ENCODE results near the gene SLC39A12.

SLC39A12 gene

DNA sequence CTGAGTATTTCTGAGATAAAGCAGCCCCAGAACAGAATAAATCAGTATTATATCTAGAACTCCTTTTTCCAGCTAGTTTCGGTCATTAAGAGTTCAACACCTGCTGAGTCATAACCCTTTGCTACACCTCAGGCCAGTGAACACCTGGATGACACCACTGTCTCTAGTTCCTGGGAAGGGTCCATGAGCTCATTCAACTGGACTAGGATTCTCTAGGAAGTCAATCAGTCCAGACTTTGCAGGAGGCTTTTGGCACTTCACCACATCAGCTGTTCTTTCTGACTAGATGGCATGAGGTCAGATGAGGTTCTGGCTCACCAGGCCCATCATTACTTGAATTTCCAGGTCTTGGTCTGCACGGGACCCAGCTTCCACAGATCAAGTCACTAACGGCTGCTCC, 11.7 kb downstream of the SLC39A12 start:
- DNase-seq (ENCODE audit: low spot score), result no peak

DNA sequence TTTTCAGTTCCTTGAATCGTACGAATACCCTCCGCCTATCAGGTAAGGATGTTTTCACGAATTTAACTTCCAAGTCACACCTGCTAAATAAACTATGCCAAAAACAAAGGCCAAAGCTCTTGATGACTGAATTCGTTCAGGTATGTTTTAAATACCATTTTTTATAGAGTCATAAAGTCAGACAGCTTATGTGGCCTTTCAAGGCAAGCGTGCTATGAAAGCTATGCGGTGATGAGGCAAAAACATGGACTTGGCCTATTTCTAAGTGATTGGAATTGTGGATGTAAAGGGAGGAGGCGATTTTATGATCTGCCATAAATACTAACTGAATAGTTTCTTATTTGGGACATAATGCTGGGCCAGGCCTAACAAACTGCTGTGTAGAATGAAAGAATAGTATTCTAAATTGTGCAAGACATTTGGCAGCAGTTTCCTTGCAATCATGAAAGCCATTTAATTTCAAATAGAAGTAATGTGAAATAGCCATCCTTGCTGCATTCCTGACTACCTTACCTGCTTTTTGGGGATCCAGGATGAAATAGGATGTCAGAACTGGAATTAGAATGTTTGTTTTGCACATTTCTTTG, 14.0 kb downstream of the SLC39A12 start:
- DNase-seq (ENCODE audit: low spot score), result no peak

DNA sequence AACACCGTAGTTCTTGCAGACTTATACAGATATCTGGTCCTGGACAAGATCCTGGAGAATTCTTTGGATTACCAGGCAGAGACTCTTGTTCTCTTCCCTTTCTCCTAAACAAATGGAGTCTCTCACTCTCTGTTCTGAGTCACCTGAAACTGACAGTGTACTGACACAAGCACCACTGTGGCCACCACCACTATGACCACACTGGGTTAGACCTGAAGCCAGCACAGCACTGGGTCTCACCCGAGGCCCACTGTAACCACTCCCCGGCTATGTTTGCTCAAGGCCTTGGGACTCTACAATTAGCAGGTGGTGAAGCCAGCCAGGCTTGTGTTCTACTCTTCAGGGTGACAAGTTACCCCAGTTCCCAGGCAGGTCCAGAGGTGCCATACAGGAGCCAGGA, 22.8 kb downstream of the SLC39A12 start:
- DNase-seq (ENCODE audit: low spot score), result no peak

- no peak for DNase-seq (ENCODE audit: low spot score)
Measured at GRCh38 chr10:17980846-17981565, 29.3 kb downstream of the SLC39A12 start.

DNA sequence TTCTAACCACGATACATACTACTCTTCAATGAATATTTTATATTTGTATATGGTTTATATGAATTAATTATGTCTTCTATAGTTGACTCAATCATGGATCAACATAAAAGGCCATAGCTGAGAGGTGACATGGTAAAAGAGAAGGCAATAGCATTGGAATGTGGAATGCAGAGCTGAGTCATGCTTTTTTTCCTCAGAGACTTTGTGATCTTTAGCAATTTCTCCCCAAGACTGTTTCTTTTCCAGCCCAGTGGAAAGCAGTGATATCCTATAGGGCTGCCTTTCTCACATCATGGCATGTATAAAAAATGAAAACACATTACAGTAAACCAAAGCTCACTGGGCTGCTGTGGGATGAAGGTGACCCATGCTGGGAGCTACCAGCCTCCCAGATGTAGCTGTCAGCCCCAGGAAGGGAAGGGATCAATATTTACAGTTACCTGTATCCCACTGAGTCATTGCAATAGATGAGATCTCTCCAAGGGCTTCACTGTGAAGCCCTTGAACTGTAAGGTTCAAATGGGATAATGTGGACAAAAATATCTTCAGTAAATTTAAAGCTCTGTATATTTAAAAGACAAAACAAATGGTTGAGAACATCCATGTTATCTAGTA, 30.2 kb downstream of the SLC39A12 start:
- DNase-seq (ENCODE audit: low spot score), result no peak

DNA sequence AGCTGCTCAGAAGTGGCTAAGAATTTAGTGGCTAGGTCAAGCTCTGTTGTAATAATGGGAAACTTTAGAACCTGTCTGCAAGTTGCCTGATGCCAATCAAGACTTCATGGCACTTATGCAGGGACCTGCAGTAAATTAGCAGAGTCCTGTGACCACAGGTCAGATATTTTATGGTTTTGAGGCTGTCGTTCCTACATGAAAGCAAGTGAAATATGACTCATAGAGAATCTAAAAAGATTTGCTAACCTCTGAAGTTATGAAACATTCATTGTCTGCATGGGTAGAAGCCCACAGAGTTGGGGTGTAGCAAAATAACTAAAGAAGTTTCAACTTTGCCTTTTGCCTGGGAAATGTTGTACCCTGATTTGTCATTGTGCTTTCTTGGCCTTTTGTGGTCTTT, 32.3 kb downstream of the SLC39A12 start:
- no peak for DNase-seq (ENCODE audit: low spot score)

DNA sequence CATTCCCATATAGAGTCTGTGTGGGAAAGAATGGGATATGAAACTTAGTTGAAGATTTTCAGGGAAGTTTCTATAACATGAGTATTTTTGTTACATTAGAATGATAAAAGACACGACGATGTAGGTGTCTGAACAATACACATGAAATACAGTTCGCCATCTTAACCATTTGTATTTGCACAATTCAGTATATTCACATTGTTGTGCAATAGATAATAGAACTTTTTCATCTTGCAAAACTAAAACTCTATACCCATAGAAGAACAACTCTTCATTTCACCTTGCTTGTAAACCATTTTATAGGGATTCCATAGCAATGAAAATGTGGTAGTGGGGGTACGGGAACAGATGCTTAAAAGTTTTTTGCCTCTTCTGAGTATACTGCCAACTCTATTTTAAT, 32.8 kb downstream of the SLC39A12 start:
- DNase-seq (ENCODE audit: low spot score), result no peak

DNA sequence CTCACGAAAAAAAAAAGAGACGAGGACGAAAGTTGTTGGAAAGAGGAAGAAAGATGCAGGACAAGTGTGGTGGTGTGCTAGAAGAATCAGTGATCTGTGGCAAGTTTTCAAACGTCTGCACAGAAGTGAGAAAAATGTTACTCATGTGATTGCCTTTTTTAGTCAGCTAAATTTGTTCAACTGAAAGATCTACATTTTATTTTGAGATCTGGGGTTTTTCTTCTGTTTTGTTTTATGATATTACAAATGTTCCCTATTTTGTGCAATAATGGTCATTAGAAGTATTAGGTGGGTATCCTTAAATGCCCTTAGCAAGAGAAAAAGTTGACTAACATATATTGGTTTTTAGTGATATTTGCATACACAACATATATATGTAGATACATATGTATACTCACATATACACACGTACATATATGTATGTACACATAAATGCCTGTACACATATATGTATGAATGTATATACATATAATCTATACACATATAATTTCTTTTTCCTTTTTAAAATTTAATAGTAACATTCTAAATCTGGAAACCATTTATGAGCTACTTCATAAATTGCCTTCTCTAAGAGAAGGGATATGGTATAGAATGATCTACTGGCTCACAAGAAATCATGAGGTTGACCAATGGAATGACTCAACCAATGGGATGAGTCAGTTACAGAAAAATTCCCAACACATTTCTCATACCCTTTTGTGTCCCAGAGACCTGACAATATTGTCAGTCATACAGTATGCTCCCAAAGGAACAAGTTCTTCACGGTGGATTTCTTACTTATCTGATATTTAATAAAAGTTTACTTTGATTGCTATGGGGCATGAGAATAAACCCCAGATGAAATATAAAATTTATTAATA, 38.4 kb downstream of the SLC39A12 start:
- no peak for DNase-seq (ENCODE audit: low spot score)

- DNase-seq (ENCODE audit: low spot score), result no peak
Measured at GRCh38 chr10:17992266-17992665, 40.5 kb downstream of the SLC39A12 start.

GRCh38 chr10:17993361-17993760, 41.6 kb downstream of the SLC39A12 start:
- DNase-seq (ENCODE audit: low spot score), result no peak

DNA sequence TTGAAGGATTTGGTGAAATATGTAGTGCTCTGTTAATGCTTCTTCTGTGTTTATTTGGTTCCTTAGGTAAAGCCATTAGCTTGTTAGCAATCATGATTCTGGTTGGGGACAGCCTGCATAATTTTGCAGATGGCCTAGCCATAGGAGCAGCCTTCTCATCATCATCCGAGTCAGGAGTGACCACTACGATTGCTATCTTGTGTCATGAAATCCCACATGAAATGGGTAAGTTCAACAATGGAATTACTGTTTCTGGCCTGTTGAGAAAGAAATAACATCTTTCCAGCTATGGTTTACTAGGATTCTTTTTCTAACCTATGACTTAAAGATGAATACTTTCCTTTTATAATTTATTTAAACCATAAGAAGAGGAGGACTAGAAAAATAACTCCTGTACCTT, 48.9 kb downstream of the SLC39A12 start:
- no peak for DNase-seq (ENCODE audit: low spot score)

GRCh38 chr10:18005445-18005780, 53.7 kb downstream of the SLC39A12 start:
- no peak for DNase-seq (ENCODE audit: low spot score)

DNA sequence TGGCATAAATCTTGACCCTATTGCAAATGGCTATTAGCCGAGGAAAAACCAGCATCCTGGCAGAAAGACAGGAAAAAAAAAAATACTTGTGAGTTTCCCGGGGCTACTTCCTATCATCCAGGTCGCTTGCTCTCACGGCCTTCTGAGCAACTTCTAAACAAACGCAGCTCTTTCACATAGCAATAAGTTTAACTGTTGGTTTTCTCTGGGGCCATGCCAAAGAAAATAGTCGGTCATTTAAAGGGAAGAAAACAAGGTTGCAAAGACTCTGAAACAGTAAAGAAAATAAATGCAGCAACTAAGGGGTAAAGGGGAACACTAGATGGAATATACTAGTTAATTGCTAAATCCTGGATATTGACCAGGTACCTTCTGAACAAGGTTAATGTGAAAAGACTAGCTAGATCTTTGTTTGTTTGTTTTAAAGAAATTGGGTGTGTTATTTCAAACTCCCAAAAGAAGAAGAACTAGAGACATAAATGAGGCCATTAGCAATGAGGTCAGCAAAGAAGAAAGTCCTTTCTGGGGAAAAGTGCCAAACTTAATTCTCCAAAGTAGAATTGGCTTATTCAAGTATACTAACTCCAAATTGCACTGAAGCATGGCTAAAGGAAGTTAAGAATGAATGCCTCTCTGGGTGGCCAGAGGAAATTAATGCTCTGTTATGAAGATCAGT, 54.2 kb downstream of the SLC39A12 start:
- DNase-seq (ENCODE audit: low spot score), result no peak

DNA sequence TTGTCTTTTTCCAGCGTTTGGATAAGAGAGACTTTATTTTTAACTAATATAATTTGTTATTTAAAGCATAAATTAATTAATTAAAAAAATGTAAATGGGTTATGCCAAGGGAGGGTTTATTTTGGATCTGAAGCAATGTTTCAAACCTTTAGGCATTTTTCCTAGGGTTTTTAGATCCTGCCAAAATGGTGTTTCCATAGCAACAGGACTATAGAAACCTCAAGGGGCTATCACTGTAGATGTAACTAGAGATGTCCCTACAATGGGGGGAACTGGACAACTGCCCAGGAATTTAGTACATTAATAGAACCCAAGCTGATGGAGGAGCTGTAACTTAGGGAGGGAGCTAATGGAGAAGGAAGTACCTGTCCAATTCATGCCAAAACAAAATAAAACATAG, 57.3 kb downstream of the SLC39A12 start:
- no peak for DNase-seq (ENCODE audit: low spot score)

- DNase-seq (ENCODE audit: low spot score), result no peak
Measured at GRCh38 chr10:18010050-18010449, 58.3 kb downstream of the SLC39A12 start.

DNA sequence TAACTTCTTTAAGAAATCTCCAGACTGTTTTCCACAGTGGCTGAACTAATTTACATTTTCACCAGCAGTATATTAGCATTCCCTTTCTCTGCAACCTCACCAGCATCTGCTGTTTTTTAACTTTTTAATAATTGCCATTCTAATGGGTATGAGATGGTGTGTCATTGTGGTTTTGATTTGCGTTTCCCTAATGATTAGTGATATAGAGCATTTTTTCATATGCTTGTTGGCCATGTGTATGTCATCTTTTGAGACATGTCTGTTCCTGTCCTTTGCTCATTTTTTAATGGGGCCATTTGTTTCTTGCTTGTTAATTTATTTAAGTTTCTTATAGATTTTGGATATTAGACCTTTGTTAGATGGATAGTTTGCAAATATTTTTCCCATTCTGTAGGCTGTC, 68.8 kb downstream of the SLC39A12 start:
- DNase-seq (ENCODE audit: low spot score), result no peak

DNA sequence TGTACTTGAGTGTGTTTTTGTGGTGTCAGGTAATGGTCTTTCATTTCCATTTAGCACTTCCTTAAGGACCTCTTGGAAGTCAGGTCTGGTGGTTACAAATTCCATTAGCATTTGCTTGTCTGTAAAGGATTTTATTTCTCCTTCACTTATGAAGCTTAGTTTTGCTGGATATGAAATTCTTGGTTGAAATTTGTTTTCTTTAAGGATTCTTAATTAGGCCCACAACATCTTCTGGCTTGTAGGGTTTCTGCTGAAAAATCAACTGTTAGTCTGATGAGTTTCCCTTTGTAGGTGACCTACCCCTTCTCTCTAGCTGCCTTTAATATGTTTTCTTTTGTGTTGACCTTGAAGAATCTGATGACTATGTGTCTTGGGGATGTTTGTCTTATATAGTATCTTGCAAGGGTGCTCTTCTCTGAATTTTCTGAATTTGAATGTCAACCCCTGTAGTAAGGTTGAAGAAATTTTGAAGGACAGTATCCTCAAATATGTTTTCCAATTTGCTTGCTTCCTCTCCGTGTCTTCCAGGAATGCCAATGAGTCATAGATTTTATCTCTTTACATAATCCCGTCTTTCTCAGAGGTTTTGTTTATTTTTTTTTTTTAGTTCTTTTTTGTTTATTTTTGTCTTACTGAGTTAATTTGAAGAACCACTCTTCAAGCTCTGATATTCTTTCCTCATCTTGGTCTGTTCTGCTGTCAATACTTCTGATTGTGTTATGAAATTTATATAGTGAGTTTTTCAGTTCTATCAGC, 70.2 kb downstream of the SLC39A12 start:
- DNase-seq (ENCODE audit: low spot score), result no peak

GRCh38 chr10:18043148-18044006, 91.7 kb downstream of the SLC39A12 start:
- no peak for DNase-seq (ENCODE audit: low spot score)

DNA sequence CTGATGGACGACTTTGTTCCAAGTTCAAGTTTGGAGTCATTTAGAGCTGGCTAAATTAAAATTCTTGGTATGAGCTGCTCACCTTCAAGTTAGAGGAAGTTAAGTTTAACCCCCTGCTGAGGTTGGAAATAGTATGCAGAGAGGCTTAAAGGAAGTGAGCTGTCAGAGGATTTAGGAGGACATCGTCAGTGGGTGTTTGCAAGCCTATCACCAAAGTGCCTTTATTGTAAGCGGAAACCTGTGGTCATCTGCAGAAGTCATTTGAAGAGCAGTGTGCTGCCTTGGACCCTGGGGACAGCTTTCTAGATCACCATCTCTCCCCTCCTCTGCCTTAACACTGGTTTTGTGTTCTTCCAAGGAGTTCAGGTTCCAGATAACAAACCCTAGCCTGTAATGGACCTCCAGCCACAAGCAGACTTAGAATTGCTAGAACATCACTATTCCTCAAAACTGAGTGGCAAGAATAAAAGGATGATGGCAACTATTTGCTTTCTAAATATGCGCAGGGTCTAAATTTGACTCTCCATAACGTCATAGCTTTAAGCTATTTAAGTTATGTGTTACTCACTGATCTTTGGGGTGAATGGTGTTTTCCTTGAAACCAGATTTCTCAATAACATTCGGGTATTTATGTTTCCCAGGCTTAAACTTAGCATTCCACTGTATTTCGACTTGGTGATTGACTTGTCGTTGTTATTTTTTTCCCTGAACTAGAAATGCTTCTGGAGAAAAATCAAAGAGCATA, 93.4 kb downstream of the SLC39A12 start:
- no peak for DNase-seq (ENCODE audit: low spot score)

GRCh38 chr10:18056583-18056982, 104.9 kb downstream of the SLC39A12 start:
- DNase-seq (ENCODE audit: low spot score), result no peak

Measured in ecto neural progenitor cell (in vitro differentiated cells).